ENCODE data around the gene IL10RB. TPM values are rescaled to one million over a fixed set of nuclear protein-coding genes. Genes with fewer than 3 reads are reported as not detected.

Gene IL10RB
- total and polyA plus RNA-seq, 2 of the 4 experiments (the other 2 are of a cell fraction), result 20.1 to 45.2 TPM

GRCh38 chr21:33302055-33302454, 35.9 kb downstream of the IL10RB start:
- Histone ChIP-seq H3K4me2 (ENCODE audit: low read depth, low read length) (no peak overlapping the region), H3K27me3 (ENCODE audit: control insufficient read depth, insufficient read depth, low read length) (0 out of 2 replicates have a peak, but pooled peaks cover 2% of the 10 kb centered on the region), H3K23ac (ENCODE audit: low read depth, low read length) (no peak overlapping the region), H3K14ac (replicated peaks; ENCODE audit: low read depth, low read length) (no peak overlapping the region), H4K20me1 (ENCODE audit: insufficient read depth, low read length) (no peaks in the 10 kb centered on the region), H4K8ac (ENCODE audit: low read depth in 2 of 2, low read length in 2 of 2) (no peak overlapping the region), H3K36me3 (ENCODE audit: control insufficient read depth, insufficient read depth, low read length) (no peaks in the 10 kb centered on the region), H3K27ac (ENCODE audit: insufficient read depth, low read length) (no peak overlapping the region), H3K9ac (ENCODE audit: low read depth, low read length) (no peak overlapping the region), H2AK9ac (replicated peaks; ENCODE audit: low read depth, low read length, poor library complexity) (no peak overlapping the region), H2BK120ac (ENCODE audit: low read depth, low read length) (no peak overlapping the region), H3K4me1 (ENCODE audit: control insufficient read depth, insufficient read depth, low read length) (peaks cover 5% of the 10 kb centered on the region), H2AFZ (replicated peaks; ENCODE audit: low read length, poor library complexity) (peak overlapping the region; percentile 1), H3K18ac (ENCODE audit: low read depth, low read length) (no peak overlapping the region), H2BK15ac (ENCODE audit: low read depth, low read length) (no peak overlapping the region), H3K56ac (ENCODE audit: extremely low read depth, insufficient read depth, low read length) (no peak overlapping the region), H3K79me1 (ENCODE audit: low read depth in 1 of 2, low read length in 2 of 2) (no peaks in the 10 kb centered on the region), H3K9me1 (ENCODE audit: insufficient read depth, low read length) (no peaks in the 10 kb centered on the region), H4K5ac (ENCODE audit: low read depth, low read length) (no peak overlapping the region), H2BK5ac (ENCODE audit: low read depth, low read length, poor library complexity, severe bottlenecking) (no peak overlapping the region), H4K91ac (ENCODE audit: insufficient read depth, low read depth, low read length) (no peak overlapping the region), H2AK5ac (ENCODE audit: low read depth, low read length) (no peak overlapping the region), H3K4me3 (ENCODE audit: insufficient read depth, low read depth, low read length) (no peak overlapping the region), H3K9me3 (ENCODE audit: control insufficient read depth, insufficient read depth, low read length) (no peaks in the 10 kb centered on the region), H2BK20ac (ENCODE audit: low read depth, low read length) (no peak overlapping the region), H3K4ac (ENCODE audit: low read depth, low read length) (no peak overlapping the region)
- TF ChIP-seq CHD1 (IDR thresholded peaks at IDR 0.05; ENCODE audit: low read depth, low read length) (no peak), CTCF (conservative IDR thresholded peaks at IDR 0.05; ENCODE audit: low read depth, low read length) (no peak)
- 100% methylated on average over 1 of the region's 7 CpGs; no CpG with 5 or more reads in 1 of the 2 experiments for WGBS, 2 experiments (ENCODE audit: extremely low coverage in 2 of 2, insufficient read length in 1 of 2)
- BruUV-seq (replicated peaks), result no TSS peak
- ChIA-PET CTCF (no interaction called here), POLR2A (ENCODE audit: unreplicated experiment) (no interaction called here)
- no peak for DNase-seq
- in situ Hi-C loops (cut with MboI; ENCODE audit: low sequenced_read_pairs) (no loop called here), dilution Hi-C loops (cut with HindIII; ENCODE audit: low sequenced_read_pairs, unreplicated experiment) (no loop called here), intact Hi-C loops (cut with micrococcal nuclease) (no loop called here)
- ATAC-seq (ENCODE audit: low read depth), result no peak

Measured in IMR-90 (cell line).